GM04504 (cell line): ENCODE results near the gene LRSAM1.

Experiments
- DNase-seq: peaks from one replicate; pipeline ENCODE4 v3.0.0-alpha.2; 2012; ENCODE audit warnings: low read depth

LRSAM1 gene

DNA sequence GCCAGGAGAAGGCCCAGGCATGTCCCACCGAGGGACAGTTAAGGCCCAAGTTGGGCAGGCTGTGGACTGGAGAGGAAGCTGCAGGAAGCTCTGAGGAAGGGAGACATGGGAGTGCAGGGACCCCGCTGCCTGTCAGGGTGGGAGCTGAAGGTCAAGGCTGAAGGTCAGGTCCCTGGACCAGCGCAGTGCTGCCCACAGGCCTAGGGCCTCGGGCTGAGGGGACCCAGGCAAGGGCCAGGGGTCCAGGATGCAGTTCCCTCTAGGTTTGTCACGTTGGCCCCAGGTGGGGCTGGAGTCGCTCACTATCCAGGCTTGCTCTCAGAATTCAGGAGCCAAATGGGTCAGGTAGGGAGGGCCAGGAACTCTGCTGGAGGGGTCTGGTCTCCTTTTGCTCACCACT lies 84.1 kb downstream of the LRSAM1 start:
- DNase-seq: no peak

DNA sequence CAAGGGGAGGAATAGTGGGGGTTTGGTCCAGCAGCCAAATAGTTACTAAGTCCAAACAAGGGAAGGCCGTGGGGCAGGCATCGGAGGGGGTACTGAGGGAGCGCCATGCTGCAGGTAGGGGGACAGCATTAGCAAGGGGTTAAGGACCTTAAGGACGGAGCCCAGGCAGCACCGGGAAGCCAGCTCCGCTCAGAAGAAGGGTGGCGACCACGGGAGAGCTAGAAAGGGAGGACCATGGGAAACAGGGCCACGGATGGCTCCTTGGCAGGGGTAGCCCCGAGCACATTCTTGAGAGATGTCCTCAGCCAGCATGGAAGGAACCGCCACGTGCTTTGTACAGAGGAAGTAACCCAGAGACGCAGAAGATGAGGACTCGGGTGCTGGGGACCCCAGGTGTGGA lies 84.5 kb downstream of the LRSAM1 start:
- no peak for DNase-seq

DNA sequence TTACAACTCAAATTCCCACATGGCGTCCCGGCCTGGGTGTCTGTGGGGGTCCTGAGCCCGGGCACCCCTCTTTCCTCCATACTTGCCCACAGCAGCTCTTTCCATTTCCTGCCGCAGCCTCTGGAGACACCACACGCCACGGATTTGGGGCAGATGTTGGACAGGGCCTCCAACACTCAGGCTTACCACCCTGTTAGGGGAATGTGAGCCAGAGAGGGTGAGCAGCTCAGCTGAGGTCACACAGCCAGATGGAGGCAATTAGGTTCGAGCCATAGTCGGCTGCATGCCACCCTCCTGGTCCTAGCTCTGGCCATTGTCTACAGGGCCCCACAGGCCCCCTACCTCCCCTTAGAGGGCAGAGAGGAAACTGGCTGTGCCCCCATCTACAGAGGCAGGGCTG lies 85.2 kb downstream of the LRSAM1 start:
- DNase-seq: no peak

DNA sequence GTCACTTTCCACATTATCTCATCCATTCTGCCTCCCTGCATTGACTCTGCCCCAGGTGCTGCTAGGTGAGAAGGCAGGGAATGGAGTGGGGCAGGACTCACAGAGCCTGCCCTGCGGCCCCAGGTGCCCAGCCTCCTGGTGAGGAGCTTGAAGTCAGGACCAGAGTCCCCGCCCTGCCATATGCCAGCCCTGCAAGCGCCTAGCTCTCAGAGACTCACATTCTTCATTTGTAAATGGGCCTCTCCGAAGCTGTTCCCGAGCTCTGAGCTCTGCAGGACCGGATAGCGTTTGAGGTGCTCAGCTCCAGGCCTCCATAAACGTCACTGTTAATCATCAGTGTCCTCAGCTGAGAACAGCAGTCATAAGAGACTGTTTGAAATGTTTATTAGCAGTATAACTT lies 85.7 kb downstream of the LRSAM1 start:
- no peak for DNase-seq

DNA sequence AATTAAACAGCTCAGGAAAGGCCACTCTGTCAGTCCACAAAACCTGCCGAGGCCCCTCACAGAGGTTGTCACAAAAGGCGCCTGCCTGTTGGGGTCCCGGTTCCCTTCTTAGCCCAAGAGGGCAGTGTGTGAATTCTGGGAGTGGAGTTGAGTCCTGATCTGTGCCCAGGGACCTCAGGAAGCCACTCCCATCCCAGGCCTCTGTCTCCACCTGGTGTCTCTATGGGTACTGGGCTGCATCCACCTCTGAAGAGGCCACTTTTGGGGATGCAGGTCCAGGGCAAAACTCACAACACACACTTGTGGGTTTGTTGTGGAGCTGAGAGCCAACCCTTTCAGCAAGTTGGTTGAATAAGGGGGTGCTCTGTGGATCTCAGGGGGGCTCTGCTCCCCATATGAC lies 86.5 kb downstream of the LRSAM1 start:
- no peak for DNase-seq

DNA sequence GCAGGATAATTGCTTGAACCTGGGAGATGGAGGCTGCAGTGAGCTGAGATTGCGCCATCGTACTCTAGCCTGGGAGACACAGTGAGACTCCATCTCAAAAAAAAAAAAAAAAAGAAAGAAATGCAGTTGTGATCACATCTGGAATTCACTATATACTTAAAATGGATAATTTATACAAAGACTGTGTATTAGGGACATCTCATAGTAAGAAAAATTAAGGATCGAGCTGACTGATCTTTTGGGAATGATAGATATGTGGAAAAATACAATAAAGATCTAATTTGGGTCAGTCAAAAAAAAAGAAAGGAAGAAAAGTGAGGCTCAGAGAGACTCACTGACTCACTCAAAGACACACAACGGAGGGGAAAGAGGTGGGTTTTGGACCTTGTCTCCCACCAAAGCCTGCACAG lies 87.5 kb downstream of the LRSAM1 start:
- no peak for DNase-seq

DNA sequence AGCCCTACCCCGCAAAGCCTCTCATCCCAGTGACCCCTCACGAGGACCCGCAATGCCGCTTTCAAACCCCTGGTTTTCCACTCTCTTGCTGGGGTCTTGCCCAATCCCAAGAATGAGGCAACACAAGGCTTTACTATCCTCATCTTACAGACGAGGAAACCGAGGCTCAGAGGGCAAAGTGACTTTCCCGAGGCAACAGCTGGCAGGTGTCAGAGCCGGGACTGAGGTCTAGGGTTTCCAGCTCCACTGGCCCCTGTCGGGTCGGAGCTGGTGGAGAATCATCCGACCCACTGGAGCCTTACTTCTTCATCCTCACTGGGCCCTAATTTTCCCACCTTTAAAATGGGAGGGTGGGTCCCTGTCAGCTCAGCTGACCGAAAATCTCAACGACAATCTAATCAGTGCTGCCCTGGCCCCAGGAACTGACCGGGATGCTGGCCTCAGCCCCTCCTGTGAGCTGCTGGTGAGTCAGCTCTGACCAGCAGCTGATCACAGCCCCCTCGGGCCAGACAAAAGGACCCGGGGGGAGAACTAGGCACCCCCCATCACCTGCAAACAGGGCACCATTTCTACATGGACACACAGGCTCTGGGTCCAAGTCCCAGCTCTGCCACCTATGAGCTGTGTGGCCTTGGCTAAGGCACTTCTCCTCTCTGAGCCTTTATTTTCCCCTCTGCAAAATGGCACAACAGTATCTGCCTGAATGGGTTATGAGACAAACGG lies 88.1 kb downstream of the LRSAM1 start:
- DNase-seq: no peak

DNA sequence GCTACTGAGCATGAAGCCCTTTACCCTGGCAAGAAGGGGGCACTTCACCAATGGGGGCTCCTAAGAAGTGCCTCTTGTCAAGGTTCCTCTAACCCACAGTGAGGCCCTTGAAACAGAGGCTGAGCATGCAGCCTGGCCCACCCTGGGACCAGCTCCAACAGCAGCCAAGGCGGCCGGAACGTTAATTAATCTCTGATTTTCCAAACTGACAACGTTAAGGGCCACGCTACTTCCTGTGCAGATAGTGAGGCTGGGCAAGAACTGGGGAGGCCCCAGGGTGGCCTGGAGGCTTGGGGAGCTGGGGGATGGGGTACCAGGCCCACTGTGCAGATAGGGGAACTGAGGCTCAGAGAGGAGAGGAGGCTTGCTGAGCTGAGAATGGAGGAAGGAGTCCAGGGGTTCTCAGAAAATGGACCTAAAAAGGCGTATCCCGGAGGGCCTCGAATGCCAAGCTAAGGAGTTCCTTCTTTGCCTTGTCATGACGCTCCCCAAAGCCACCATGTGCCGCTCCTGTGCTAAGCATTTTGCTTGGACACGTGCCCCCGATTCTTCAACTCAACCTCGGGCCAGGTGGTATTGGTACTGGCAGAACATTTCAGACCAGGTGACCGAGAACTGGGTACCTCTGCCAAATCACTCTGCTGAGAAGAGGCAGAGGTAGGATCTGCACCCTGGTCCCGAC lies 88.8 kb downstream of the LRSAM1 start:
- DNase-seq: no peak

DNA sequence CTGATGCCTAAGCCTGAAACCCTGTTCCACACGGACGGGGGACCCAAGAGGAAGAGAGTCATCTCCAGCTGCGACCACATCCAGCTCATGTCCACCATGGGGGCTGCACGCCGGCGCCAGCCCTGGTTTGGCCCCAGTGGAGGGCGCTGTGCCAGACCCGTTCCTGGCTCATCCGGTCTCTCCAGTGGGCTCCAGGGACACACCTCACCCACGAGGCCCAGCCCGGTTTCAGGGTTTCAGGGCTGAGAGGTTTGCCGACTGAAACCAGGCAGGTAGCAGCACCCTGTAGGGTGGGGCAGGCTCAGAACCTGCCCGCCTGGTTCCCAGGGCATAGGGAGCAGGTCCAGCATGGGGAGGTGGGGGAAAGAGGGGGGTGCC lies 89.3 kb downstream of the LRSAM1 start:
- DNase-seq: no peak

DNA sequence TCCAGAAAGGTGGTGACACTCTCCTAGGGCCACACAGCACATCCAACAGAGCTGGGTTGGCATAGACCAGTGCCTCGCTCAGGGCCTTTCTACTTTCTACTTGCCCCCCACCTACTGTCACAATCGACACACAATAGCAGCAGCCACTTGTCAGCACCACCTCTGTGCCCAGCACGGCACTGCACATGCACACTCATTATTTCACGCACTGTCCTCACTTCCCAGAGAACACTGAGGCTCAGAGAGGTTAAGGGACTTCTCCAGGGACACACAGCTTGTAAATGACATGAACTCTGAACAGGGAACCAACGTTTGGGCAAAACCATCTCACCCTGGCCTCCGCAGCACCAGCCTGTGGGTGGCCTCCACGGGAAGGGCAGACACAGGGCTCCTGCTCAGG lies 89.9 kb downstream of the LRSAM1 start:
- no peak for DNase-seq

DNA sequence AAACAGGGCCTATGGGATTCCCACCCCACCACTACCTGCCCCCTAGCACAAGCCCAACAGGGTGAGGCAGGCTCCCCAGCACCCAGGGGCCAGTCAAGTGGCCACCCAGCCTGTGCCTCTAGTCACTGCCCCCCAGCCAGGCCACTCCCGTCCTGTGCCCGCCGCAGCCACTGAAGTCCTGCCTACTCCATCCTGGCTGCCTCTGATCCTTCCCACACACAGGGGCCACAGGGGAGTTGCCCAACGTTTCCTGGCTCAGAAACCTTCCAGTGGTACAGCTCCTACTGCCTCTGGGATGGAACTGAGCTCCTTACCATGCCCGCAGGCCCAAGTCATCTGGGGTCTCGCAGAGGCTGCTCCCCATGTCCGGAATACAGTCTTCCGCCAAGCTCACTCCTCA lies 90.6 kb downstream of the LRSAM1 start:
- no peak for DNase-seq

DNA sequence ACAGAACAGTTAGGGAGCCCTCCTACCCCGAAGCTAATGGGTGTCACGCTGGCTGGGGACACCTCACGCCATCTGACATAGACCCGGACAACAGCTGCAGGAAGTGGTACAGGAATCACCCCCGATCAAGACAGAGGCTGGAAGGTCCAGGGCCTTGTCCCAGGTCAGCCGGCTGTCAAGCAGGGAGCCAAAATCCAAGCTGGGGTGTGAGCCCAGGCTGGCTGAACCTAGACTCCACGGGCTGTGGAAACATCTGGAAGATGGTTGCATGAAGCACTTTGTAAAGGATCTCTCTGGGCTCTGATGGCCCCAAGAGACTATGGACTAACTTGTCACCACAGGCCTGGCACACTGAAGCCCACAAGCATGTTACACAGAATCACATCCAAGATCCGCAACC lies 91.9 kb downstream of the LRSAM1 start:
- no peak for DNase-seq

DNA sequence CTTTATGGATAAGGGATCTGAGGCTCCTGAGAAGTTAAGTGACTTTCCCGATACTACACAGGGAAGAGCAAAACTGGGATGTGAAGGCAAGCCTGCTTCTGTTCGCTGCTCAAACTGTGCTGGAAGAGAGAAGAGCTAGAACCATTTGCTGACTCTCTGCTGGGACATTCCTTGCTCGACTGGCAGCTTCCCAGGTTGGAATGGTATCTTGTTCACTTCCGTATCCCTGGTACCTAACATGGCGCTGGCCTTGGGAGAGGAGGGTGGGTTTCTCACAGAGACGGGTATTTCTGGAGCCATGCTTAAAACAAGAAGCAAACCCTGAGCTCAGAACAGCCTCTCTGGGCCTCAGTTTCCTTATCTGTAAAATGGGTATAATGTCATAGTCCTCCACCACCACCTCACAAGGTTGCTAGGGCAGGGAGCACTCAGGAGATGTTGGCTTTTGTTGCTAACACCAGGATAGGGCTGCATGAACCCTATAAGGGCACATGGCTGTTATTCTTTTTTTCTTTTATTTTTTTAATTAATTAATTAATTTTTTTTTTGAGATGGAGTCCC lies 92.7 kb downstream of the LRSAM1 start:
- DNase-seq: no peak

DNA sequence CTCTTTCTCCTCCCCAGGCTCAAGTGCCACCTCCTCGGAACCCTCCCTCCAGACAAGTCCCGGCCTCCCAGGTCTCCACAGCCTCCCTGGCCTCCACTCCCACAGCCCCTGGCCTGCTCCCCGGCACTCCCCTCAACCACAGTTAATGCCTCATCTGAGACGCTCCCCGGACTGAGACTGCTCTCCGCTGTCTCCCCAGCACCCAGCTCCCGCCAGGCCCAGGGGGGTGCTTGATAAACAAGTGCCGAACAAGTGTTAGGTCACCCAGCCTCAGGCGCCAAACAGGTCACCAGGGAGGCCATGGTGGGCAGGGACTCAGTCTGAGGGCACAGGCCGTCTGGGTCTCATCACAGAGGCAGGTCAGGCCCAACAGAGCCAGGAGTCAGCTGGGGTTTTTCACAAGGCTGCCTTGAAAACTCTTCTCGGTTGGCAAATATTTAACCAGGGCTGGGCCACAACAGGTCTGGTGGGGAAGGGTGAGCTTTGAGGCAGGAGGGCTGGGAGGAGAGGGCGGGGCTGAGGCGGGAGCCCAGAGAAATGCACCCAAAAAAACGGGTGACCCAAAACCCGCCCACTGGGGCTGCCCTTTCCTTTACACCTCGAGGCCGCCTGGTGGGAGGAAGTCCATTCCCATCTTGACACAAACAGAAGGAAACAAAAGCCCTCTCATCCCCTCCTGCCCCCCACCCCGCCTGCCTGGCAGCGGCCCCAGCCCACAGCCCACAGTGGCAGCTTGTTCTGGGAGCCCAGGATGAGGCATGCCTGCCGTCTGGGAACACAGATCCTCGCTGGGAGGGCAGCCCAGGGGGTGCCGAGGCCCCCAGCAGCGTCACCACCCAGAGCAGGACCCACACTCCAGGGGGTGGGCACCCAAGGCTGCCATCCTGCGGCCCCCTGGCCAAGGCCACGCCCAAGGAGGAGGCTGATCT lies 94.2 kb downstream of the LRSAM1 start:
- DNase-seq: no peak

DNA sequence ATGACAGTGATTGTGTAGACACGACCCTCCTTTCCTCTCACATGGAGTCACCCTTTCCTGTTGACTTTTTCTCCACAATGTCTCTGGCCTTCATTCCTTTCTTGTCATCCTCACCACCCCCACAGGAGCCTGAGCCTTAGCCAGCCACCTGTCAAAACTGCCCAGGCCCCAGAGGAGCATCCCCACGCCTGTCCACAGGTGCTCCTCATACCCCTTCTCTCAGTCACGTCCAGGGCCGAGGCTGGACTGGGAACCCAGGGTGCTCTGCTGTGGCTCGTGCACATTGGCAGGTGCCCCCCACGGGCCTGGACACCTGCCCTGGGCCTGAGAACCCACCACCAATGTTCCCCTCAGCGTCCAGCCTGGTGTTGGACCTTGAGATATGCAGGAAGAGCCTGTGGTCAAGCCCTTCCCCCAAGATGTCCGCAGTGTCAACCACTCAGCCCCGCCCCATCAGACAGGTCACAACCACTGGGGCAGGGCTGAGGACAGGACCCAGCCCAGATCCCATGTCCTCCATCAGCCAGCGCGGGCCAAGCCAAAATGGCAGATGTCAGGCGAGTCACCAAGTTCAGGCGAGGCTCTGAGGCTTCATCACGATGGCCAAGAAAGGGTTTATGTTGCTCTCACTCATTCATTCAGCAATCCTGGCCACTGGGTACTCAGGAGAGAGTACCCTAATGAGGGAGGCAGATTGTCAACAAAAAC lies 95.0 kb downstream of the LRSAM1 start:
- no peak for DNase-seq

DNA sequence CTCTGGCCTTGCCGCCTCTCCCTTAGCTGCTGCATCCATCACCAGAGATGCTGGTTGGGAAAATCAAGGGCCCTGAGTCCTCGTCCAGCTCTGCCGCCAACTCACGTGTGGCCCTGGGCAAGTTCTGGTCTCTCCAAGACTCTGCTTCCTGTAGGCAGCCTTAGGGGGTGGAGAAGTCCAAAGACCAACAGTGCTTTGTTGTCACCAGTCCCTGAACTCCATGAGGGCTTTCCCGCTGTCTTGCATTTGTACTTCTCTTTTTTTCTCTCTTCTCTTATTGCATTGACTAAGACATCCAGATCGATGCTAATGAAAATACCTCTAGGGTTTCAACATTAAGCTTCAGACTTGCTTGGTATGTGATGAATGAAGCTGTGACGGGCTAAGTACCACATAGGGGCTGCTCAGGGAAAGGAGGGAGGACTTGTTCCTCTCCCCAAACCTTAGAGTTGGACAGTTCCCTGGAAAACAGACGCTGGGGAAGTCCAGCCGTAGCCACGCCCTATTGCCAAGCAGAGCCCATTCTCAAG lies 97.1 kb downstream of the LRSAM1 start:
- DNase-seq: no peak

DNA sequence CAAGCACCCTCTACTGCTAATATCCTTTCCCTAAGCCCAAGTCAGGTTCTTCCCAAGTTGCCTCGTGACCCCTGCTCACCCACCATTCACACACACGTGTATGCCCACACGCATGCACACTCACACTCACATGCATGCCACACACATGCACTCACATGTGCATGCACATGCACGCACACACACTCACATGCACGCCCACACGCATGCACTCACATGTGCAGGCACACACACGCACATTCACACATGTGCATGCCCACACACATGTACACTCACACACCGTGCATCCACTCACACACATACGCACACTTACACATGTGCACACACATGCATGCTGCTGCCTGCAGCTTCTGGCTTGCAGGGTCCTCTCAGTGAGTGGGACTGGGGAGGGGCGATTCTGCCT lies 97.9 kb downstream of the LRSAM1 start:
- no peak for DNase-seq

DNA sequence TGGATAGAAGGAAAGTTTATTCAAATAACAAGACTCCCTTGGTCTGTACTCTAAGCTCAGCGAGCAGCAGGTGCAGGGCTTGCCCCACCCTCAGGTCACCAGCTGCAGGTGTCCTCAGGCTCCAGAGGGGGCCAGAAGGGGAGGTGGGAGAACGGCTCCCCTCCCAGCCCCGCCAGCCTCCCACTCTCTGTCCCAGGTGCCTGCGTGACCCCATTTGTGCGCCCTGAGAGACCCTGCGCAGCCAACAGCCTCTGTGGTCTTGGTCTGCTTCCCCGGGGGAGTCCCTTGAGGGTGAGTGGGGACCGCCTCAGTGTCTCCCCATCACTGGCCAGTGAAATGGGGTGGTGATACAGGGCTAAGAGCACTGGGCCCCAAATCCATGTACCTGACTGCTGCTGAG lies 98.4 kb downstream of the LRSAM1 start:
- DNase-seq: no peak

DNA sequence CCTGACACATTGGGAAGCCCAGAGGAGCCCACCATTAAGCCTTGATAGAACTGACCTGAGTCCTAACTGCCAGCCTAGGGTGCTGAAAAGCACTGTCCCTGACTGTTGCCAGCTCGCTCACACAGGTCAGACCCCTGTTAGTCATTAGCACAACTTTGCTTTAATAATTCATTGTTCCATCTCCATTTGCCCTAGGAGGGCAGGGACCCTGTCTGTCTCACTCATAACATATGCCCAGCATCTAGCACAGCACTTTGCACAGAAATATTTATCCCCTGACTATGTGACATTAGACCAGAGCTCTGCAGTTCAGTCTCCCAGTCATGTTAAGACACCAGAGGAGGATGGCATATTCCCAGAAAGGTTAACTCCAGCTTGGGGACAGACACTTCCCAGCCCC lies 99.0 kb downstream of the LRSAM1 start:
- DNase-seq: no peak

DNA sequence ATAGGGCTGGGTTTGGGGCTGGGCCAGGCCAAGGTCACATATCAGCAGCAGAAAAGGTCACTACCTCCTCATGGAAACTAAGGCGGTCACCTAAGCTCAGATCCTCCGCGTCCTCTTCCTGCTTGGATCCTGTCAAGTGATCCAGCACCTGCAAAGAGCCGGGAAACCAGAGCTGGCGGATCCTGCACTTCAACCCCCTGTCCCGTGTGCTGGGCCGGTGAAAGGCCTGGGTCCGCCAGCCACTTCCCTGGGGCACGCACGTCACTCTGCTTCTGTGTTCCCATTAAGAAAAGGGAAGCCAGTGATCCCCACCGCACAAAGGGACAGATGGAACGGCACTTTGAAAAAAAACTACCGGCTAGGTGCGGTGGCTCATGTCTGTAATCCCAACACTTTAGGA lies 99.4 kb downstream of the LRSAM1 start:
- no peak for DNase-seq
